ENCODE measurements around the gene ATP2C2.
A peak's percentile ranks its signal among the peaks of the same experiment; 100 is the strongest.
"Not testable (repeated sequence)": the region's sequence is repeated elsewhere in the genome, so short reads cannot be mapped to it uniquely, and the experiment has no call there.

ATP2C2 gene

GRCh38 chr16:84398701-84399100 is 30.4 kb downstream of the ATP2C2 start:
- no peak for DNase-seq (ENCODE audit: low read depth)

GRCh38 chr16:84399912-84400311 is 31.6 kb downstream of the ATP2C2 start:
- DNase-seq (ENCODE audit: low read depth): not testable (repeated sequence)

DNA sequence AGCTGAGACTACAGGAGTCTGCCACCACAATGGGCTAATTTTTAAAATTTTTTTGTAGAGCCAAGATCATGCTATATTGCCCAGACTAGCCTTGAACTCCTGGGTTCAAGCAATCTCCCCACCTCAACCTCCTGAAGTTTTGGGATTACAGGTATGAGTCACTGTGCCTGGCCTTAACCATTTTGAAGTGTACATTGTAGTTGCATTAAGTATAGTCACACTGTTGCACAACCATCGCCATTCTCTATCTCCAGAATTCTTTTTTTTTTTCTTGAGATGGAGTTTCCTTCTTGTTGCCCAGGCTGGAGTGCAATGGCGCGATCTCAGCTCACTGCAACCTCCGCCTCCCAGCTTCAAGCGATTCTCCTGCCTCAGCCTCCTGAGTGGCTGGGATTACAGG is 35.1 kb downstream of the ATP2C2 start:
- DNase-seq (ENCODE audit: low read depth): not testable (repeated sequence)

DNA sequence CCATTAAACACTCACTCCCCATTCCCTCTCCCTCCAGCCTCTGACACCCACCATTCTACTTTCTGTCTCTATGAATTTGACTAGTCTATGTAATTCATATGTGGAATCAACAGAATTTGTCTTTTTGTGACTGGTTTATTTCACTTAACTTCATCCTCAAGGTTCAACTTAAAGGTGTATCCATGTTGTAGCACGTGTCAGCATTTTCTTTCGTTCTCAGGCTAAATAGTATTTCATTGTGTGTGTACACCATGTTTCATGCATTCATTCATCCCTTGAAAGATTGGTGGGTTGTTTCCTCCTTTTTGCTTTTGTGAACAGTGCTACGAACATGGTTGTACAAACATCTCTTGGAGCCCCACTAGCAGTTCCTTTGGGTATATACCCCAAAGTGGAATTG is 36.0 kb downstream of the ATP2C2 start:
- no peak for DNase-seq (ENCODE audit: low read depth)

DNA sequence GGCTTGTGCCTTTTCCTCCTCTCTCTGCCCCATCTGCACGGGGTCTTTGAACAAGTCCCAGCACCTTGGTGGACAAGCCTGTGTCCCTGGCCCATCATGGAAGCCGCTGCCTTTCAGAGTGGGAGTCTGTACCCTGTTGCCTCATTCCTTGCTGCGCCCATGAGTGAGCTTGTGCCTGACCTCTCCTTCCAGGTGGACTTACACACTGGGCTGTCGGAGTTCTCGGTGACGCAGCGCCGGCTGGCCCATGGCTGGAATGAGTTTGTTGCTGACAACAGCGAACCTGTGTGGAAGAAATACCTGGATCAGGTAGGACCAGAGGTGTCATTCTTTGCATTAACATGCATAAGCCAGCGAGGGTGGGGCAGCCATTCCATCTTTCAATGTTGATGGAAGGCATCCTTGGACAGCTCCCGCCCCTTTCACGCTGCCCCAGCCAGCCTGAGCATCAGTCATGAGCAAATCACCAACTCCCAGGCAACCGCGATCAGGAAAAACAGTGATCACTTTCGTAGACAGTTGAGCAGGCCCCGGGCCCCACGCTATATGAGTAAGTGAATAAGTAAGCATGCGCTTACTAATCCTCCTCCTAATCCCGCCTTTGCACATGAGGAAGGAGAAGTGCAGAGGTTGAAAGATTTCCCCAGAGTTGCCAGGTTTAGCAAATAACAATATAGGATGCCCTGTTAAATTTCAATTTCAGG is 36.8 kb downstream of the ATP2C2 start:
- no peak for DNase-seq (ENCODE audit: low read depth)

GRCh38 chr16:84406006-84406963 is 37.9 kb downstream of the ATP2C2 start:
- DNase-seq (ENCODE audit: low read depth): no peak

GRCh38 chr16:84407588-84408313 is 39.4 kb downstream of the ATP2C2 start:
- DNase-seq (ENCODE audit: low read depth): no peak

- DNase-seq (ENCODE audit: low read depth): no peak
These were observed 40.0 kb downstream of the ATP2C2 start for GRCh38 chr16:84408314-84408690.

DNA sequence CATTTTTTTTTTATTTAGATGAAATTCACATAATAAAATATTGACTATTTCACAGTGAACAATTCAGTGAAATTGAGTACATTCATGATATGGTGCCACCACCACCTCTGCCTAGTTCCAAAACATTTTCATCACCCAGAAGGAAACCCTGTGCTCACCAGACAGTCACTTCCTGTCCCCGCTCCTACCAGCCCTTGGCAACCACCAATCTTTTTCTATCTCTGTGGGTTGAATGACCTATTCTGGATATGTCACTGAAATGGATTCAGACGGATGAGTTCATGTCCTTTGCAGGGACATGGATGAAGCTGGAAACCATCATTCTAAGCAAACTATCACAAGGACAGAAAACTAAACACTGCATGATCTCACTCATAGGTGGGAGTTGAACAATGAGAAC is 40.5 kb downstream of the ATP2C2 start:
- peak; percentile 9 for DNase-seq (ENCODE audit: low read depth)

DNA sequence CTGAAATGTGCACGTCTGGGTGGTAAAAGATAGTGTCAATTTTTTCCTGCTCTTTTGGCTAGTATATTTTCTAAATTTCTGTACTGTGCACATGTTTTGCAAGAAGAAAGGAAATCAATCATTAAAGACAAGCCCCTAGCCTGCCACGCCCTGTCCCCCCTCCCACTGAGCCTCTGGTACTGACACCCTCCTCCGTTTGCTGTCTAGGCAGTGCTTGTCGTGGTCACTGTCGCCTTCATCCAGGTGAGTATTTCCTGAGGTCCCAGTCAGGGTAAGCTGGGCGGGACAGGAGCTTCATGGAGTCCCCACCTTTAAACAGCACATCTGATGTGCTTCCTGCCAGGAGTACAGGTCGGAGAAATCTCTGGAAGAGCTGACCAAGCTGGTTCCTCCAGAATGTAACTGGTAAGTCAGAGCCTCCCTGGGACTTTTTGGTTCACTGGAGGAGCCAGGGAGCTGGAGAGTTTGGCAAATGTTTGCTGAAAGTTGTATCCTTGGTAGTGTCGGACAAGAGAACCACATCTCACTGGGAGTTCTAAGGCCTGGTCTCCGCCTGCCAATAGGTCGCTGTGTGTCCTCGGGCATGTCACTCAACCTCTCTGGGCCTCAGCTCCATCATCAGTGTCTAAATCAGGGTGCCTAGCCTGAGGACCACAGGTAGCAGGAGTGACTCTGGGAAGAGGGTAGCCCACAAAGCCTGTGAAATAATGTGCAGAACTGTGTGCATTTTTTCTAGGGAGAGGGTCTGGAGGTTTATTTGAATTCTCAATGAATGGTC is 42.2 kb downstream of the ATP2C2 start:
- DNase-seq (ENCODE audit: low read depth): no peak

- no peak for DNase-seq (ENCODE audit: low read depth)
These were observed 43.4 kb downstream of the ATP2C2 start for GRCh38 chr16:84411768-84412167.

GRCh38 chr16:84412262-84412661 is 43.9 kb downstream of the ATP2C2 start:
- no peak for DNase-seq (ENCODE audit: low read depth)

DNA sequence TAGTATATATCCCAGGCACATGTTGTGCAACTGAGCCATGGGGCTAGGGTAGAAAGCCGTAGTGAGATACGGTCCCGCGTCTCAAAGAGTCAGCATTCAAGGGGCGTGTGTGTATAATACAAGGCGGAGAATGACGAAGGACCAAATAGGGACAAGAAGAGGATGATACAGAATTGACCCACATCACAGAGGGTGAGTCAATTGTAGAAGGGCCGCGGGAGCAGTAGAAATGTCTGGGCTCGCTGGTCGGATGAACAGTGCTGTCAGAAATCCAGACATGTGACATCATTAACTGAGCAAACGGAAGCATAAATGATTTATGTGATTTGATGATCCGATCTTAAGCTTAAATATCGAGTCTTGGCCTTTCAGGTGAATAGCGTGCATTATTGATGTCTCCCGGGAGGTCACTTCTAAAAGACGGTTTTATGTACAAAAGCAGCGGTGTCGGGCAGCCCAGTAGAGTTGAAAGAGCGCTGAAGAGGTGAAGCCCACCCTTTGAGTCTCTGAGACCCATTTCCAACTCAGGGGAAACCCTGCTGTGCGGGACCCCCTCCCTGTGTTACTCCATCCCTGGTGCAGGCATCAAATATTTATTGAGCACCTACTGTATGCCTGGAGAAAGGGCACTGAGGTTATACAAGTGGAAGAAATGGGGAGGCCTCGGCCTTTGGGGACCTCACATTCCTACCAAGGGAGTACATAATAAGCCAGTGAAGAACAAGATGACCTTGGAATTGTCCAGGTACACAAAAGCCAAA is 45.1 kb downstream of the ATP2C2 start:
- DNase-seq (ENCODE audit: low read depth): no peak

GRCh38 chr16:84414789-84415326 is 46.5 kb downstream of the ATP2C2 start:
- DNase-seq (ENCODE audit: low read depth): no peak

- no peak for DNase-seq (ENCODE audit: low read depth)
These were observed 48.3 kb downstream of the ATP2C2 start for GRCh38 chr16:84416407-84417321.

DNA sequence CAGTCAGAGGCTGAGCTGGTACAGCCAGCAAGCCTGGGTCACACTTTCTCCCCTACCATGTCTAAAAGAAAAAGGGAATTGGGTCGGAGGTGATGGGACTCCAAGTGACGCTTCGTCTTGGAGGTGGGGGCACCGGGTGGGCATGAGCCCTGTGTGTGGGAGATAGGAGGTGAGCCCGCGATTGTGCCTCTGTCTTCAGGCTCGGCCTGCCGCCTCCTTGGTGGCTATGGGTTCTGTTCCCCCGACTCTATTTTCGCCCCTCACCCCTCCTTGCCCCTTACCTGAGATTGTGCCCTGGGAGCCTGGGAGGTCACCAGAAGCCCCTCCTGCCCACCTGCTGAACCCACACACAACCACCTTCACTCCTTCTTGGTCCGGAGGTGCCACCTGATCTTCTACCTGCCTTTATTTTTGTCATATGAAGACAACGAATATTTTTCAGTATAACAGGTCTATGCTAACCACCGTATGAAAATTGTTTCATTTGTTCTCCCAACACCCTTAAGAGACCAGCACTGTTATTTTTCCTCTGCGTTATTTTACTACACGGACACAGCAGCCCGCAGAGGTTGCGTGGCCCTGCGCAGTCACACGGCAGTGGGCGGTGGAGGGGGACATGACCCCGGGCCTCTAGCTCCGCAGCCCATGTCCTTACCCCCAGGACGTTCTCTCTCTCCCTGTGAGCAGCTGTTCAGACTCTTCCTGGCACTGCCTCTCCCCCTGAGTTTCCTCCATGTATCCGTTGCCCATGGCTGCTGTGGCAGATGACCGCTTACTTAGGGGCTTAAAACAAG is 49.9 kb downstream of the ATP2C2 start:
- no peak for DNase-seq (ENCODE audit: low read depth)

DNA sequence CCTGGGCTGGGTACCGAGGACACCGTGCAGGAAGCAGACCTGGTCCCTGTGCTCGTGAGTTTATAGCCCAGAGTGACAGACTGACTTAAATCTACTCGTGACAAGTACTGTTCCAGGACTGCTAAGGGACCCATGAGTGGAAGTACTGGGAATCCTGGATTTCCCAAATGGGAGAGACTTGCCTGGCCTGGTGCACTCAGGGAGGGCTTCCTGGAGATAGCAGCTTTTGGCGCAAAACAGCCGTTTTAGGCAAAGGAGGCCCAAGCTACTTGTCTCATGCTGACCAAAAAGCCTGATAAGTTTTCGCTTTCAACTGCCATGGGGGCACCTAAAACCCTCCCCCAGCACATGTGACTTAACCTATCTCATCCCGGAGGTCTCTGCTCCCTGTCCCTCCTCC is 51.4 kb downstream of the ATP2C2 start:
- DNase-seq (ENCODE audit: low read depth): no peak

DNA sequence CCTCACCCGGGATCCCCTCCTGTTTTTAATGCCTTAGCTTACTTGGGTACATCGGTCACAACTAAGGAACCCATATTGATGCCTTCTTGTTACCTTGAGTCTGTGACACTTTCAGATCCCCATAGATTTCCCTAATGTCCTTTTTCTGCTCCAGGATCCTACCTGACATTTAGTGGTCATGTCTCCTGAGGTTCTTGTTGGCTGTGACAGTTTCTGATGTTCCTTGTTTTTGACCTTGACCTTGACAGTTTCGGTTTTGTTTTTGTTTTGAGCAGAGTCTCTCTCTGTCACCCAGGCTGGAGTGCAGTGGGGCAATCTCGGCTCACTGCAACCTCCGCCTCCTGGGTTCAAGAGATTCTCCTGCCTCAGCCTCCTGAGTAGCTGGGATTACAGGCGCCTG is 52.2 kb downstream of the ATP2C2 start:
- not testable (repeated sequence) for DNase-seq (ENCODE audit: low read depth)
